Right lobe of liver (tissue), 4 donors: Measurements from ENCODE around the gene MED12.

ENCODE experiments used
- POLR2A ChIP-seq: fragments of 450-650 bp; IDR thresholded peaks from one replicate; pipeline ENCODE4 v1.6.1; 2017; ENCODE audit warnings: antibody characterized with exemption, mild to moderate bottlenecking
- TF ChIP-seq, protein P1 (sequence below), 4 donors: fragments of 200-600 bp in 3 of 4; fragments of 450-650 bp in 1 of 4; IDR thresholded peaks; one replicate each; pipeline versions ENCODE4 v1.5.1 to v1.8.0; 2016 to 2022; ENCODE audit warnings: antibody characterized with exemption in 4 of 4, mild to moderate bottlenecking in 2 of 4
- donor health status: DM: no; HTN: no; CAD: no.
- donor health status: DM: no; HTN: no; CAD: no.
- donor health status: DM: no; HTN: yes; CAD: no.

DNA sequence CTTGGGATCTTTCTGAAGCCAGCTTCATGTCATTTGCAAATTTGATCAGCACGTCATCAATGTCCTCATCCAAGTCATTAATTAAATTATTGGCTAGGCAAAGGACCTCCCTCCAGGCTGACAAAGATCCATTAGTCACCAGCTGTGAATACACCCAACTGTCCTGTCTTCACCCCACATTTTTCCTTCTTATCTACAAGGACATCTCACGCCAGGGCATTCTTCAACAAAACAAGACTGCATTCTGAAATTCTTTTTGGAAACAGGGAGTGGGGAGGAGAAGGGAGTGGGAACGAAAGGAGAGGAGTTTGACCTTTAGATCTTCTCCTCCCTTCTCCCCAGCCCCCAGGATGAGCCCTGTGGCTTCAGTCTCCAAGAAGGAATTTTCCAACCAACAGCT lies 58.9 kb downstream of the MED12 start:
- TF ChIP-seq, protein P1, sequence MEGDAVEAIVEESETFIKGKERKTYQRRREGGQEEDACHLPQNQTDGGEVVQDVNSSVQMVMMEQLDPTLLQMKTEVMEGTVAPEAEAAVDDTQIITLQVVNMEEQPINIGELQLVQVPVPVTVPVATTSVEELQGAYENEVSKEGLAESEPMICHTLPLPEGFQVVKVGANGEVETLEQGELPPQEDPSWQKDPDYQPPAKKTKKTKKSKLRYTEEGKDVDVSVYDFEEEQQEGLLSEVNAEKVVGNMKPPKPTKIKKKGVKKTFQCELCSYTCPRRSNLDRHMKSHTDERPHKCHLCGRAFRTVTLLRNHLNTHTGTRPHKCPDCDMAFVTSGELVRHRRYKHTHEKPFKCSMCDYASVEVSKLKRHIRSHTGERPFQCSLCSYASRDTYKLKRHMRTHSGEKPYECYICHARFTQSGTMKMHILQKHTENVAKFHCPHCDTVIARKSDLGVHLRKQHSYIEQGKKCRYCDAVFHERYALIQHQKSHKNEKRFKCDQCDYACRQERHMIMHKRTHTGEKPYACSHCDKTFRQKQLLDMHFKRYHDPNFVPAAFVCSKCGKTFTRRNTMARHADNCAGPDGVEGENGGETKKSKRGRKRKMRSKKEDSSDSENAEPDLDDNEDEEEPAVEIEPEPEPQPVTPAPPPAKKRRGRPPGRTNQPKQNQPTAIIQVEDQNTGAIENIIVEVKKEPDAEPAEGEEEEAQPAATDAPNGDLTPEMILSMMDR (IDR thresholded peaks at IDR 0.05) = no peak
- TF ChIP-seq POLR2A = no peak
